DOHH2 (cell line): ENCODE data around the gene OR2B3.

Experiments
- H3F3A ChIP-seq: fragments of 200-600 bp; sonication (generic), shearing (Covaris generic); 2 replicates; pipeline ENCODE4 v1.6.0; 2016; ENCODE audit warnings: antibody characterized with exemption, mild to moderate bottlenecking; ENCODE audit not compliant: control insufficient read depth, insufficient read depth
- H3K27ac ChIP-seq: fragments of 200-600 bp; sonication (generic); 2 replicates; pipeline ENCODE4 v1.5.1; 2014; ENCODE audit warnings: low read depth, mild to moderate bottlenecking, low read length, moderate library complexity
- H3K27me3 ChIP-seq: fragments of 200-600 bp; sonication (generic); 2 replicates; pipeline ENCODE4 v1.6.1; 2014; ENCODE audit warnings: mild to moderate bottlenecking, low read length, mixed read lengths; ENCODE audit not compliant: control insufficient read depth
- H3K36me3 ChIP-seq: fragments of 200-600 bp; sonication (generic); 2 replicates; pipeline ENCODE4 v1.6.1; 2014; ENCODE audit warnings: mild to moderate bottlenecking, low read length, moderate library complexity, mixed read lengths; ENCODE audit not compliant: control insufficient read depth
- H3K4me1 ChIP-seq: fragments of 200-600 bp; sonication (generic); 2 replicates; pipeline ENCODE4 v1.6.1; 2014; ENCODE audit warnings: mild to moderate bottlenecking, low read length, mixed read lengths; ENCODE audit not compliant: control insufficient read depth
- H3K4me2 ChIP-seq: fragments of 200-600 bp; sonication (generic); 2 replicates; pipeline ENCODE4 v1.6.0; 2014; ENCODE audit warnings: mild to moderate bottlenecking, low read length, moderate library complexity
- H3K4me3 ChIP-seq: fragments of 200-600 bp; sonication (generic); 2 replicates; pipeline ENCODE4 v1.5.1; 2014; ENCODE audit warnings: mild to moderate bottlenecking, low read length, mixed read lengths
- H3K79me2 ChIP-seq: fragments of 200-600 bp; sonication (generic); 2 replicates; pipeline ENCODE4 v1.6.1; 2014; ENCODE audit warnings: mild to moderate bottlenecking, low read length, mixed read lengths; ENCODE audit not compliant: control insufficient read depth
- H3K9me2 ChIP-seq: fragments of 200-600 bp; sonication (generic); replicated peaks from 2 replicates; pipeline ENCODE4 v1.6.1; 2014; ENCODE audit warnings: mild to moderate bottlenecking, low read length, mixed read lengths; ENCODE audit not compliant: control insufficient read depth
- H3K9me3 ChIP-seq: fragments of 200-600 bp; sonication (generic); 2 replicates; pipeline ENCODE4 v1.6.1; 2014; ENCODE audit warnings: antibody characterized with exemption, low read length, mixed read lengths; ENCODE audit not compliant: control insufficient read depth, insufficient read depth
- H4K20me1 ChIP-seq: fragments of 200-600 bp; sonication (generic); 2 replicates; pipeline ENCODE4 v1.6.0; 2014; ENCODE audit warnings: low read depth, mild to moderate bottlenecking, antibody characterized with exemption, low read length, moderate library complexity; ENCODE audit not compliant: control insufficient read depth, insufficient read depth
- EZH2phosphoT487 ChIP-seq: fragments of 200-600 bp; sonication (generic); IDR thresholded peaks from 2 replicates; pipeline ENCODE4 v1.6.1; 2017; ENCODE audit warnings: borderline replicate concordance, mild to moderate bottlenecking, antibody characterized with exemption, low read length, moderate library complexity, mixed read lengths
- TF ChIP-seq, protein P1 (sequence below): fragments of 200-600 bp; sonication (generic); IDR thresholded peaks from one replicate; pipeline ENCODE4 v1.5.1; 2014; ENCODE audit warnings: antibody characterized with exemption, mild to moderate bottlenecking, low read depth, low read length; ENCODE audit not compliant: poor library complexity, severe bottlenecking

OR2B3 gene

DNA sequence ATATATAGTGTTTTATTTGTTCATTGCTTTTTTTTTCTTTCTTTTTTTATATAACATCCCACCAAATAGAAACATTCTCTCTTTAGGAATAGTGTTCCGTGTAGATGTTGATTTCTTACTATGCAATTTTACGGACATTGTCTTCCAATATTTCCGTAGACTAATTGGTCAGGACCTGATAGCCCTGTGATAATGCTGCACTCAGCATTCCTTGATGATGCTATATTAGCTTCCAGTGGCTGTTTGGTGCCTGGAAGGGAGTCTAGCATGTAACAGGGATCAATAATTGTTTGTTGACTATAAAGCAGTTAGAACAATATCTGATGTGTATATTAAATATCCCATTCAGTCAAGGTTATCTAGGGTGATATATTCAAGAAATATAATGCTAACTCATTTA, 35.4 kb downstream of the OR2B3 start:
- H3K79me2 ChIP-seq, result no peaks in the 10 kb centered on the region
- no peaks in the 10 kb centered on the region for H3K36me3 ChIP-seq
- no peak for TF ChIP-seq EZH2phosphoT487
- TF ChIP-seq, protein P1, sequence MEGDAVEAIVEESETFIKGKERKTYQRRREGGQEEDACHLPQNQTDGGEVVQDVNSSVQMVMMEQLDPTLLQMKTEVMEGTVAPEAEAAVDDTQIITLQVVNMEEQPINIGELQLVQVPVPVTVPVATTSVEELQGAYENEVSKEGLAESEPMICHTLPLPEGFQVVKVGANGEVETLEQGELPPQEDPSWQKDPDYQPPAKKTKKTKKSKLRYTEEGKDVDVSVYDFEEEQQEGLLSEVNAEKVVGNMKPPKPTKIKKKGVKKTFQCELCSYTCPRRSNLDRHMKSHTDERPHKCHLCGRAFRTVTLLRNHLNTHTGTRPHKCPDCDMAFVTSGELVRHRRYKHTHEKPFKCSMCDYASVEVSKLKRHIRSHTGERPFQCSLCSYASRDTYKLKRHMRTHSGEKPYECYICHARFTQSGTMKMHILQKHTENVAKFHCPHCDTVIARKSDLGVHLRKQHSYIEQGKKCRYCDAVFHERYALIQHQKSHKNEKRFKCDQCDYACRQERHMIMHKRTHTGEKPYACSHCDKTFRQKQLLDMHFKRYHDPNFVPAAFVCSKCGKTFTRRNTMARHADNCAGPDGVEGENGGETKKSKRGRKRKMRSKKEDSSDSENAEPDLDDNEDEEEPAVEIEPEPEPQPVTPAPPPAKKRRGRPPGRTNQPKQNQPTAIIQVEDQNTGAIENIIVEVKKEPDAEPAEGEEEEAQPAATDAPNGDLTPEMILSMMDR, result no peak
- H3K4me1 ChIP-seq, result no peaks in the 10 kb centered on the region
- no peaks in the 10 kb centered on the region for H3K27me3 ChIP-seq
- H3K27ac ChIP-seq, result no peak overlapping the region
- no peak overlapping the region for H3K4me2 ChIP-seq
- H3F3A ChIP-seq, result no peaks in the 10 kb centered on the region
- no peaks in the 10 kb centered on the region; the same call in 1 of the 2 replicates for H3K9me2 ChIP-seq
- no peaks in the 10 kb centered on the region for H3K9me3 ChIP-seq
- no peak overlapping the region for H3K4me3 ChIP-seq
- no peaks in the 10 kb centered on the region for H4K20me1 ChIP-seq

GRCh38 chr6:29045075-29045474, 42.0 kb downstream of the OR2B3 start, which contains the start of gene OR2W1:
Gene OR2W1 (minus strand): TSS chr6:29045175. CDS start chr6:29045175, 0 bp downstream.
- no peaks in the 10 kb centered on the region for H3K79me2 ChIP-seq
- H3K4me3 ChIP-seq, result no peak within 1 kb of the TSS
- H3F3A ChIP-seq, result no peaks in the 10 kb centered on the region
- H3K9me3 ChIP-seq, result no peaks in the 10 kb centered on the region
- H3K9me2 ChIP-seq, result no peaks in the 10 kb centered on the region
- H3K4me1 ChIP-seq, result no peaks in the 10 kb centered on the region
- no peaks in the 10 kb centered on the region for H4K20me1 ChIP-seq
- no peak within 1 kb of the TSS for H3K4me2 ChIP-seq
- TF ChIP-seq, protein P1, result no peak
- no peak for TF ChIP-seq EZH2phosphoT487
- H3K36me3 ChIP-seq, result no peaks in the 10 kb centered on the region
- no peak within 1 kb of the TSS for H3K27ac ChIP-seq
- no peaks in the 10 kb centered on the region for H3K27me3 ChIP-seq
